ENCODE measurements around the gene CPNE6. TPM values are rescaled to one million over a fixed set of nuclear protein-coding genes. Genes with fewer than 3 reads are reported as not detected.

Gene CPNE6
- total RNA-seq, 1 donor from 2014 or later: not detected

- TF ChIP-seq, protein P1, sequence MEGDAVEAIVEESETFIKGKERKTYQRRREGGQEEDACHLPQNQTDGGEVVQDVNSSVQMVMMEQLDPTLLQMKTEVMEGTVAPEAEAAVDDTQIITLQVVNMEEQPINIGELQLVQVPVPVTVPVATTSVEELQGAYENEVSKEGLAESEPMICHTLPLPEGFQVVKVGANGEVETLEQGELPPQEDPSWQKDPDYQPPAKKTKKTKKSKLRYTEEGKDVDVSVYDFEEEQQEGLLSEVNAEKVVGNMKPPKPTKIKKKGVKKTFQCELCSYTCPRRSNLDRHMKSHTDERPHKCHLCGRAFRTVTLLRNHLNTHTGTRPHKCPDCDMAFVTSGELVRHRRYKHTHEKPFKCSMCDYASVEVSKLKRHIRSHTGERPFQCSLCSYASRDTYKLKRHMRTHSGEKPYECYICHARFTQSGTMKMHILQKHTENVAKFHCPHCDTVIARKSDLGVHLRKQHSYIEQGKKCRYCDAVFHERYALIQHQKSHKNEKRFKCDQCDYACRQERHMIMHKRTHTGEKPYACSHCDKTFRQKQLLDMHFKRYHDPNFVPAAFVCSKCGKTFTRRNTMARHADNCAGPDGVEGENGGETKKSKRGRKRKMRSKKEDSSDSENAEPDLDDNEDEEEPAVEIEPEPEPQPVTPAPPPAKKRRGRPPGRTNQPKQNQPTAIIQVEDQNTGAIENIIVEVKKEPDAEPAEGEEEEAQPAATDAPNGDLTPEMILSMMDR (IDR thresholded peaks at IDR 0.05; ENCODE audit: insufficient read depth, low read length, severe bottlenecking): no peak
- DNase-seq (ENCODE audit: low read depth): no peak
- no peaks in the 10 kb centered on the region for H3K27me3 ChIP-seq (ENCODE audit: control insufficient read depth, insufficient read depth, low read length)
- peaks cover 47% of the 10 kb centered on the region for H3K36me3 ChIP-seq (ENCODE audit: control insufficient read depth, insufficient read depth, low read length)
- H3K4me3 ChIP-seq (ENCODE audit: low read depth, low read length): no peak overlapping the region
- FAIRE-seq: no peak
These were observed 25.3 kb downstream of the CPNE6 start for GRCh38 chr14:24096545-24097181.

- no peaks in the 10 kb centered on the region for H3K27me3 ChIP-seq (ENCODE audit: control insufficient read depth, insufficient read depth, low read length)
These were observed 27.0 kb downstream of the CPNE6 start for GRCh38 chr14:24098229-24098926.

DNA sequence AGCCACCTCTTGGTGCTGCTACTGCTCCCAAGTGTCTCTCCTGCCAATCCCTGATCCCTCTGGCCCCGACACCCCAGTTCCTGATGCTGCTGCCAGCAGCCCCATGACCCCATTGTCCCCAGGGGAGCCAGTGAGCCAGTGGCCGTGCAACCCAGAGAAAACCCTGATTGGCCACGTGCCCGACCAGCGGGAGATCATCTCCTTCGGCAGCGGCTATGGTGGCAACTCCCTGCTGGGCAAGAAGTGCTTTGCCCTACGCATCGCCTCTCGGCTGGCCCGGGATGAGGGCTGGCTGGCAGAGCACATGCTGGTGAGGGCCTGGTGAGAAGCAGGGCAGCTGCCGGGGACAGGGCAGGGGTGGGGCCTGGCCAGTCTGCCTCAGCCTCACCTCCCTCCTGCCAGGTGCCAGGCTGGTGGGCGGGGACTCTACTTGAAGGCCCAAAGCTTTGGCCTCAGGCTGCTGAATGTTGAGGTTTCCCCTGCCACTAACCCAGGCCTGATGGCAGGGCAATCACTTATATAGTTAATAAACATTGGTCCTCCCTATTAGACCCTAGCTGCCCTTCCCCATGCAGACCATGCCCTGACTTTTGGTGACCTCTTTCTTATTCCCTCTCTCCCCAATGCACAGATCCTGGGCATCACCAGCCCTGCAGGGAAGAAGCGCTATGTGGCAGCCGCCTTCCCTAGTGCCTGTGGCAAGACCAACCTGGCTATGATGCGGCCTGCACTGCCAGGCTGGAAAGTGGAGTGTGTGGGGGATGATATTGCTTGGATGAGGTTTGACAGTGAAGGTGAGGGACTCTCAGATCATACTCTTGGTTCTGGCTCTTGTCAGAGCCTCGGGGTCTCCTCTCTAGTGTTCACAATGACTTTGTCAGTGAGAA lies 27.8 kb downstream of the CPNE6 start:
- H3K4me3 ChIP-seq (ENCODE audit: low read depth, low read length): no peak overlapping the region
- peaks cover 61% of the 10 kb centered on the region for H3K36me3 ChIP-seq (ENCODE audit: control insufficient read depth, insufficient read depth, low read length)
- DNase-seq (ENCODE audit: low read depth) (no peak), FAIRE-seq (no peak)
- TF ChIP-seq, protein P1 (IDR thresholded peaks at IDR 0.05; ENCODE audit: insufficient read depth, low read length, severe bottlenecking): no peak
- H3K27me3 ChIP-seq (ENCODE audit: control insufficient read depth, insufficient read depth, low read length): no peaks in the 10 kb centered on the region

More at GRCh38 chr14:24098229-24098926, 27.0 kb downstream of the CPNE6 start:
- FAIRE-seq (no peak), DNase-seq (ENCODE audit: low read depth) (no peak)
- Histone ChIP-seq H3K4me3 (ENCODE audit: low read depth, low read length) (no peak overlapping the region), H3K36me3 (ENCODE audit: control insufficient read depth, insufficient read depth, low read length) (peaks cover 57% of the 10 kb centered on the region)
- TF ChIP-seq, protein P1 (IDR thresholded peaks at IDR 0.05; ENCODE audit: insufficient read depth, low read length, severe bottlenecking): no peak

GRCh38 chr14:24100197-24100981 lies 29.0 kb downstream of the CPNE6 start:
- TF ChIP-seq, protein P1 (IDR thresholded peaks at IDR 0.05; ENCODE audit: insufficient read depth, low read length, severe bottlenecking): no peak
- Histone ChIP-seq H3K4me3 (ENCODE audit: low read depth, low read length) (no peak overlapping the region), H3K27me3 (ENCODE audit: control insufficient read depth, insufficient read depth, low read length) (no peaks in the 10 kb centered on the region), H3K36me3 (ENCODE audit: control insufficient read depth, insufficient read depth, low read length) (peaks cover 59% of the 10 kb centered on the region)
- FAIRE-seq (no peak), DNase-seq (ENCODE audit: low read depth) (no peak)

GRCh38 chr14:24100982-24101494 lies 29.7 kb downstream of the CPNE6 start:
- peaks cover 54% of the 10 kb centered on the region for H3K36me3 ChIP-seq (ENCODE audit: control insufficient read depth, insufficient read depth, low read length)
- no peak for FAIRE-seq
- H3K27me3 ChIP-seq (ENCODE audit: control insufficient read depth, insufficient read depth, low read length): no peaks in the 10 kb centered on the region
- TF ChIP-seq, protein P1 (IDR thresholded peaks at IDR 0.05; ENCODE audit: insufficient read depth, low read length, severe bottlenecking): no peak
- H3K4me3 ChIP-seq (ENCODE audit: low read depth, low read length): no peak overlapping the region
- DNase-seq (ENCODE audit: low read depth): no peak
